H1 (cell line): ENCODE data around the gene MYRF. TPM values are rescaled to one million over a fixed set of nuclear protein-coding genes. Genes with fewer than 3 reads are reported as not detected.

Source experiments
- CTCF ChIA-PET: fragments of 300-600 bp; sonication (Branson Sonifier 250); formaldehyde crosslinking; loops from one replicate; lab custom pipeline; 2021; ENCODE audit not compliant: partially characterized antibody; lab: Charles Lee
- POLR2A ChIA-PET: fragments of 300-600 bp; sonication (Branson Sonifier 250); formaldehyde crosslinking; loops from one replicate; lab custom pipeline; 2021; ENCODE audit warnings: inconsistent platforms; ENCODE audit not compliant: partially characterized antibody; lab: Charles Lee
- DNase-seq, 2 experiments: peaks; one replicate each; pipeline versions ENCODE4 v3.0.0 to v3.0.0-alpha.2; 2010 to 2022; ENCODE audit warnings: low spot score in 2 of 2, low read depth in 1 of 2, mixed read lengths in 1 of 2
- FAIRE-seq: peaks from 2 replicates; lab custom pipeline; 2011; peaks lifted over from hg19 to GRCh38; lab: Jason Lieb, UNC
- H2AFZ ChIP-seq: 2 replicates; pipeline ENCODE4 v1.8.1; 2012; ENCODE audit warnings: low read length, inconsistent platforms
- H2AK5ac ChIP-seq: 2 replicates; pipeline ENCODE4 v1.6.1; 2013; ENCODE audit warnings: low read depth, low read length
- H2BK120ac ChIP-seq: replicated peaks from 2 replicates; pipeline ENCODE3; 2013; ENCODE audit warnings: low read depth, low read length, inconsistent platforms
- H2BK12ac ChIP-seq: 2 replicates; pipeline ENCODE4 v1.6.1; 2013; ENCODE audit warnings: low read depth, low read length
- H2BK15ac ChIP-seq: 2 replicates; pipeline ENCODE4 v1.6.1; 2013; ENCODE audit warnings: low read length
- H2BK20ac ChIP-seq: 2 replicates; pipeline ENCODE4 v1.6.1; 2013; ENCODE audit warnings: low read length
- H2BK5ac ChIP-seq: 2 replicates; pipeline ENCODE4 v1.6.1; 2013; ENCODE audit warnings: low read depth, low read length
- H3K14ac ChIP-seq: 2 replicates; pipeline ENCODE4 v1.6.1; 2013; ENCODE audit warnings: inconsistent platforms; ENCODE audit not compliant: insufficient read length
- H3K18ac ChIP-seq: 2 replicates; pipeline ENCODE4 v1.6.1; 2013; ENCODE audit warnings: low read length; ENCODE audit errors: extremely low read depth
- H3K23ac ChIP-seq: 2 replicates; pipeline ENCODE4 v1.6.1; 2013; ENCODE audit warnings: inconsistent platforms; ENCODE audit not compliant: insufficient read length
- H3K23me2 ChIP-seq: 2 replicates; pipeline ENCODE4 v1.6.1; 2013; ENCODE audit warnings: low read depth, low read length
- H3K27ac ChIP-seq: 2 replicates; pipeline ENCODE4 v1.6.1; 2011; ENCODE audit warnings: low read depth, low read length, inconsistent platforms
- H3K27me3 ChIP-seq, 4 experiments: replicated peaks in 1 of 4; 1 replicate in 1 of 4; 2 replicates in 3 of 4; pipeline versions ENCODE4 v1.6.1 to v1.8.1; 2011 to 2013; ENCODE audit warnings: low read length in 3 of 4, mild to moderate bottlenecking in 3 of 4, inconsistent platforms in 2 of 4, mixed read lengths in 2 of 4, moderate library complexity in 1 of 4; ENCODE audit not compliant: control insufficient read depth in 3 of 4, insufficient read depth in 3 of 4; ENCODE audit errors: extremely low read depth in 1 of 4
- H3K36me3 ChIP-seq, 4 experiments: 2 replicates each; pipeline versions ENCODE4 v1.6.1 to v1.8.1; 2011 to 2013; ENCODE audit warnings: mild to moderate bottlenecking in 4 of 4, low read length in 3 of 4, moderate library complexity in 2 of 4, control low read depth in 1 of 4, inconsistent platforms in 1 of 4; ENCODE audit not compliant: insufficient read depth in 4 of 4, control insufficient read depth in 2 of 4
- H3K4ac ChIP-seq: replicated peaks from 2 replicates; pipeline ENCODE3; 2013; ENCODE audit warnings: low read length, low read depth, mixed read lengths, inconsistent platforms; ENCODE audit not compliant: insufficient read length
- H3K4me1 ChIP-seq, 4 experiments: replicated peaks in 1 of 4; 1 replicate in 1 of 4; 2 replicates in 3 of 4; pipeline versions ENCODE4 v1.6.1 to v1.8.1; 2011 to 2013; ENCODE audit warnings: low read length in 3 of 4, inconsistent platforms in 2 of 4, mixed read lengths in 1 of 4; ENCODE audit not compliant: insufficient read depth in 4 of 4, control insufficient read depth in 3 of 4
- H3K4me2 ChIP-seq, 2 experiments: 2 replicates each; pipeline versions ENCODE4 v1.6.1 to v1.8.1; 2011 to 2013; ENCODE audit warnings: low read depth in 2 of 2, low read length in 2 of 2, control low read depth in 1 of 2, inconsistent platforms in 1 of 2, mild to moderate bottlenecking in 1 of 2; ENCODE audit not compliant: insufficient read depth in 1 of 2
- H3K4me3 ChIP-seq, 4 experiments: fragments of 200-600, 300-600 bp in 1 of 4; sonication (generic), shearing (Covaris generic), sonication (Bioruptor Twin) in 1 of 4; 2 replicates each; pipeline versions ENCODE4 v1.5.1 to v1.8.1; 2011 to 2016; ENCODE audit warnings: low read length in 4 of 4, low read depth in 3 of 4, control low read depth in 2 of 4, inconsistent platforms in 2 of 4, mild to moderate bottlenecking in 2 of 4, mixed read lengths in 1 of 4, moderate library complexity in 1 of 4; ENCODE audit not compliant: insufficient read depth in 2 of 4; ENCODE audit errors: extremely low read depth in 1 of 4
- H3K56ac ChIP-seq: replicated peaks from 2 replicates; pipeline ENCODE3; 2013; ENCODE audit warnings: low read depth, mild to moderate bottlenecking, mixed read lengths, low read length, inconsistent platforms; ENCODE audit not compliant: insufficient read length
- H3K79me1 ChIP-seq: 2 replicates; pipeline ENCODE4 v1.6.1; 2013; ENCODE audit warnings: low read depth, low read length, control low read depth
- H3K79me2 ChIP-seq, 2 experiments: 2 replicates each; pipeline versions ENCODE4 v1.6.1 to v1.8.1; 2012 to 2013; ENCODE audit warnings: low read length in 2 of 2, mild to moderate bottlenecking in 2 of 2, inconsistent platforms in 1 of 2; ENCODE audit not compliant: insufficient read depth in 2 of 2, control insufficient read depth in 1 of 2
- H3K9ac ChIP-seq, 4 experiments: replicated peaks in 1 of 4; 1 replicate in 1 of 4; 2 replicates in 3 of 4; pipeline versions ENCODE4 v1.6.1 to v1.8.1; 2011 to 2013; ENCODE audit warnings: low read depth in 3 of 4, low read length in 3 of 4, control low read depth in 2 of 4, mild to moderate bottlenecking in 2 of 4, moderate library complexity in 2 of 4, inconsistent platforms in 1 of 4; ENCODE audit errors: extremely low read depth in 1 of 4
- H3K9me3 ChIP-seq, 2 experiments: 2 replicates each; pipeline versions ENCODE4 v1.6.1 to v1.8.1; 2012 to 2013; ENCODE audit warnings: mild to moderate bottlenecking in 2 of 2, moderate library complexity in 2 of 2, control low read depth in 1 of 2, inconsistent platforms in 1 of 2, low read depth in 1 of 2, low read length in 1 of 2, mixed read lengths in 1 of 2; ENCODE audit not compliant: insufficient read depth in 2 of 2
- H4K20me1 ChIP-seq, 2 experiments: replicated peaks in 1 of 2; 2 replicates each; pipeline versions ENCODE3 to v1.8.1; 2011 to 2013; ENCODE audit warnings: inconsistent platforms in 2 of 2, low read length in 2 of 2, mild to moderate bottlenecking in 1 of 2; ENCODE audit not compliant: insufficient read depth in 2 of 2, control insufficient read depth in 1 of 2
- H4K5ac ChIP-seq: 2 replicates; pipeline ENCODE4 v1.6.1; 2013; ENCODE audit warnings: low read length, low read depth, mixed read lengths, inconsistent platforms; ENCODE audit not compliant: insufficient read length
- H4K8ac ChIP-seq: 2 replicates; pipeline ENCODE4 v1.8.0; 2013; ENCODE audit warnings: mild to moderate bottlenecking, moderate library complexity, low read length, inconsistent platforms; ENCODE audit not compliant: insufficient read depth; ENCODE audit errors: extremely low read depth
- H4K91ac ChIP-seq: replicated peaks from 2 replicates; pipeline ENCODE3; 2013; ENCODE audit warnings: low read length, mixed read lengths, inconsistent platforms; ENCODE audit not compliant: insufficient read length
- CBX8 ChIP-seq: fragments of 300-800, 300-1000 bp; sonication (generic); IDR thresholded peaks from 2 replicates; pipeline ENCODE4 v1.7.1; 2016; ENCODE audit warnings: low read depth, low read length, borderline replicate concordance
- E2F6 ChIP-seq: IDR thresholded peaks from 2 replicates; pipeline ENCODE4 v1.6.1; 2012; ENCODE audit warnings: inconsistent platforms
- FOSL1 ChIP-seq: IDR thresholded peaks from 2 replicates; pipeline ENCODE4 v1.6.1; 2011; ENCODE audit warnings: mild to moderate bottlenecking, low read depth, low read length, moderate library complexity; ENCODE audit not compliant: insufficient read depth
- GABPA ChIP-seq: IDR thresholded peaks from 2 replicates; pipeline ENCODE4 v1.6.1; 2011; ENCODE audit warnings: mild to moderate bottlenecking, low read length, moderate library complexity, borderline replicate concordance; ENCODE audit not compliant: insufficient read depth
- SIRT6 ChIP-seq: IDR thresholded peaks from one replicate; pipeline ENCODE4 v1.7.1; 2012; ENCODE audit warnings: low read length, inconsistent platforms
- TAF7 ChIP-seq: optimal IDR thresholded peaks from 2 replicates; pipeline ENCODE3; 2011; ENCODE audit warnings: low read depth, mild to moderate bottlenecking, inconsistent platforms, low read length, moderate library complexity, borderline replicate concordance
- USF2 ChIP-seq: IDR thresholded peaks from 2 replicates; pipeline ENCODE4 v1.6.1; 2011; ENCODE audit warnings: low read length, improper control_type of control experiment
- YY1 ChIP-seq: IDR thresholded peaks from 2 replicates; pipeline ENCODE4 v1.6.1; 2011; ENCODE audit warnings: low read depth, mild to moderate bottlenecking, low read length
- WGBS, 2 experiments: shearing (Covaris generic) in 1 of 2; methylation state at CpG; one replicate each; pipeline versions ENCODE4 v1.1.6 to v1.1.7; 2013 to 2015; ENCODE audit warnings: low lambda C conversion rate in 2 of 2, mixed read lengths in 2 of 2, inconsistent platforms in 1 of 2, low coverage in 1 of 2, missing lambda C conversion rate in 1 of 2; ENCODE audit not compliant: insufficient replicate concordance in 2 of 2, insufficient coverage in 1 of 2, insufficient read length in 1 of 2; ENCODE audit errors: extremely low coverage in 1 of 2, missing lambda C conversion rate in 1 of 2; 5-methylcytosine and 5-hydroxymethylcytosine counted together
- polyA plus RNA-seq, 7 experiments: library from polyadenylated mRNA; depleted of rRNA in 3 of 7; stranded (reverse) in 5 of 7; unstranded in 2 of 7; fragments of >200 nt in 5 of 7; fragments of 200-250 nt in 2 of 7; gene quantifications; 1 replicate in 5 of 7; 2 replicates in 1 of 7; 4 replicates in 1 of 7; pipeline versions ENCODE4 v1.2.1 to v1.2.3, GENCODE V29; 2011 to 2013; ENCODE audit warnings: missing spikeins in 2 of 7, mixed read lengths in 2 of 7
- total RNA-seq: library from RNA; stranded (reverse); fragmentation: NEBNext Ultra II Directional; extraction: Animal tissue kit (Norgen Biotek cat#: 25700); gene quantifications from 2 replicates; pipeline ENCODE4 v1.2.1, GENCODE V29; 2021
- TF ChIP-seq, protein P1 (sequence below): IDR thresholded peaks from 2 replicates; pipeline ENCODE4 v1.6.1; 2012; ENCODE audit warnings: low read length, inconsistent platforms

MYRF gene
- total and polyA plus RNA-seq, 2 of the 8 experiments (the other 6 are each of a cell fraction or from before 2014, with no cell fraction given) = 6.0 to 6.1 TPM

- DNase-seq (no peak), FAIRE-seq (no peak)
- Histone ChIP-seq H3K14ac (no peak overlapping the region), H3K9me3 (no peaks in the 10 kb centered on the region), H3K79me1 (no peaks in the 10 kb centered on the region; the same call in 1 of the 2 replicates), H4K91ac (peak overlapping the region; percentile 68), H3K4me3 (no peak overlapping the region), H3K4ac (no peak overlapping the region), H4K20me1 (peaks cover 0 to 3% of the 10 kb centered on the region in 2 experiments), H3K4me1 (peaks cover 0 to 34% (median 25%) of the 10 kb centered on the region in 4 experiments; a peak in 6 of 7 replicates), H4K8ac (no peak overlapping the region), H3K79me2 (no peaks in the 10 kb centered on the region; a peak in 1 of 4 replicates), H2BK20ac (peak overlapping the region; percentile 95; the same call in 1 of the 2 replicates), H3K23me2 (peaks cover 2% of the 10 kb centered on the region), H2BK15ac (peak overlapping the region; percentile 92), H3K9ac (no peak overlapping the region), H3K27me3 (no peaks in the 10 kb centered on the region), H3K36me3 (no peaks in the 10 kb centered on the region; a peak in 1 of 8 replicates), H3K4me2 (no peak overlapping the region), H2AFZ (no peak overlapping the region), H4K5ac (no peak overlapping the region), H2BK5ac (peak overlapping the region; percentile 85; the same call in 1 of the 2 replicates), H3K18ac (no peak overlapping the region), H3K27ac (no peak overlapping the region), H2BK120ac (no peak overlapping the region), H2BK12ac (peak overlapping the region; percentile 71; the same call in 1 of the 2 replicates), H3K23ac (no peak overlapping the region), H3K56ac (no peak overlapping the region), H2AK5ac (peak overlapping the region; percentile 92; the same call in 1 of the 2 replicates)
- 87% methylated on average over 4 of the region's 4 CpGs; no CpG with 5 or more reads in 1 of the 2 experiments for whole genome bisulfite sequencing, 2 experiments
- ChIA-PET CTCF (interaction anchor here (0.9 to 1.5 kb wide), 11 partner anchors 11 to 134 kb away, joined by 3 to 7 read pairs (median 3); no protein-coding TSS in a partner anchor), POLR2A (interaction anchor here (0.6 to 1.2 kb wide), 2 partner anchors 21 to 92 kb away, joined by 3 read pairs; no protein-coding TSS in a partner anchor)
- no peak for TF ChIP-seq TAF7
- TF ChIP-seq, protein P1, sequence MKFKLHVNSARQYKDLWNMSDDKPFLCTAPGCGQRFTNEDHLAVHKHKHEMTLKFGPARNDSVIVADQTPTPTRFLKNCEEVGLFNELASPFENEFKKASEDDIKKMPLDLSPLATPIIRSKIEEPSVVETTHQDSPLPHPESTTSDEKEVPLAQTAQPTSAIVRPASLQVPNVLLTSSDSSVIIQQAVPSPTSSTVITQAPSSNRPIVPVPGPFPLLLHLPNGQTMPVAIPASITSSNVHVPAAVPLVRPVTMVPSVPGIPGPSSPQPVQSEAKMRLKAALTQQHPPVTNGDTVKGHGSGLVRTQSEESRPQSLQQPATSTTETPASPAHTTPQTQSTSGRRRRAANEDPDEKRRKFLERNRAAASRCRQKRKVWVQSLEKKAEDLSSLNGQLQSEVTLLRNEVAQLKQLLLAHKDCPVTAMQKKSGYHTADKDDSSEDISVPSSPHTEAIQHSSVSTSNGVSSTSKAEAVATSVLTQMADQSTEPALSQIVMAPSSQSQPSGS = no peak
- TF ChIP-seq E2F6 = no peak
- TF ChIP-seq FOSL1 = no peak
- no peak for TF ChIP-seq SIRT6
- no peak for TF ChIP-seq YY1
- TF ChIP-seq CBX8 = no peak
- TF ChIP-seq GABPA = no peak
- TF ChIP-seq USF2 = no peak
Observed at GRCh38 chr11:61715867-61716266, 36.6 kb upstream of the MYRF start.
